Ureter (tissue), 1 donor: Measurements from ENCODE around the gene TMEM219. TPM values are rescaled to one million over a fixed set of nuclear protein-coding genes. Genes with fewer than 3 reads are reported as not detected.
"Not testable (repeated sequence)": the region's sequence is repeated elsewhere in the genome, so short reads cannot be mapped to it uniquely, and the experiment has no call there.

Source experiments
- DNase-seq: peaks from one replicate; pipeline ENCODE4 v3.0.0-alpha.2; 2020; ENCODE audit warnings: low spot score
- total RNA-seq: library from RNA; stranded (reverse); gene quantifications from one replicate; pipeline ENCODE4 v1.2.4, GENCODE V29; 2023
- donor health status: DM: yes; HTN: yes; CAD: no.

TMEM219 gene
- total RNA-seq, 1 donor from 2014 or later: 131 TPM

DNA sequence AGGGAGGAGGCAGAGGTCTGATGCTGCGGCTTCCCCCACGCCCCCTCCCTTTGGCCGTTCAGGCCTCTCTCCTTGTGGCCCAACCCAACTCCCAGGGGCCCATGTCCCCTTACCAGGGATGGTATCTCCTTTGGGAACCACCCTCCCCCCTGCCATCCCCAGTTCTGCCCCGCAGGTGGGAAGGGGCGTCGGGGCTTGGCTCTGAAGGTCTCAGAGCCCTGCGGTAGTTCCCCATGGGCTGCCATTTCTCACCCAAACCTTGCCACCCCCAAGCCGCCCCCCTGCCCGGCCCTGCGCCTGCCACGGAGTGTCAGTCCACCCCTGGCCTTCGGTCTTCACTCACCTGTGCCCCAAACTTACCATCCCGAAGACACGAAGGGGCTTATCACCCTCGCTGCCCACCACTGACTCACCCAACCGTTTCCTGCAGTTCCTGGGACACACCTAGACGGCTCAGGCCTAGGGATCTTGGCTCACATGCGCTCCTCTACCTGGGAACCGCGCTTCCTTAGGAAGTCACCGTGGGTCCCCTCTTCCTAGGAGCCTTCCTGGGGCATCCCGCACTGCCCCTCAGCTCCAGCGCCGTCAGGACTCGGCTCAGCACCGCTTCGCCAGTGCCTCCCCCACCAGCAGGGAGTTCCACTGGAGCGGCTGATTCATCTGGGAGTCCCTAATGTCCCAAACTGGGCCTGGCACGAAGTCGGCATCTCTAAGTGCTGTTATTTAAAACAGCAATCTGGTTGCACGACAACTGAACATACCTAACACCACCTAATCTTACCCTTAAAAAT lies 50.0 kb downstream of the TMEM219 start:
- no peak for DNase-seq

DNA sequence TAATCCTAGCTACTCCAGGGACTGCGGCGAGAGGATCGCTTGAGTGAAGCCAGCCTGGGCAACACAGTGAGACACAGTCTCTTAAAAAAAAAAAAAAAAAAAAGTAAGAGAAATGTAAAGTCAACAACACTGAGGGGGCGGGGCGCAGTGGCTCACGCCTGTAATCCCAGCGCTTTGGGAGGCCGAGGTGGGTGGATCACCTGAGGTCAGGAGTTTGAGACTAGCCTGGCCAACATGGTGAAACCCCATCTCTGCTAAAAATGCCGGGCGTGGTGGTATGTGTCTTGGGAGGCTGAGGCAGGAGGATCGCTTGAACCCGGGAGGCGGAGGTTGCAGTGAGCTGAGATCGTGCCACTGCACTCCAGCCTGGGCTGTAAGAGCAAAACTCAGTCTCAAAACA lies 50.7 kb downstream of the TMEM219 start:
- DNase-seq: not testable (repeated sequence)

DNA sequence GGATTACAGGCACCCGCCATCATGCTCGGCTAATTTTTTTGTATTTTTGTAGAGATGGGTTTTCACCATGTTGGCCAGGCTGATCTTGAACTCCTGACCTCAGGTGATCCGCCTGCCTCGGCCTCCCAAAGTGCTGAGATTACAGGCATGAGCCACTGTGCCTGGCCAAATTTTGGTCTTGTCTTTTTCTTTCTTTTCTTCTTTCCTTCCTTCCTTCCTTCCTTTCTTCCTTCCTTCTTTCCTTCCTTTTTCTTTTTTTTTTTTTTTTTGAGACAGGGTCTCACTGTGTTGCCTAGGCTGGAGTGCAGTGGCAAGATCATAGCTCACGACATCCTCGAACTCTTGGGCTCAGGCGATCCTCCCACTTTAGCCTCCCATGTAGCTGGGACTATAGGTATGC lies 53.6 kb downstream of the TMEM219 start:
- not testable (repeated sequence) for DNase-seq

DNA sequence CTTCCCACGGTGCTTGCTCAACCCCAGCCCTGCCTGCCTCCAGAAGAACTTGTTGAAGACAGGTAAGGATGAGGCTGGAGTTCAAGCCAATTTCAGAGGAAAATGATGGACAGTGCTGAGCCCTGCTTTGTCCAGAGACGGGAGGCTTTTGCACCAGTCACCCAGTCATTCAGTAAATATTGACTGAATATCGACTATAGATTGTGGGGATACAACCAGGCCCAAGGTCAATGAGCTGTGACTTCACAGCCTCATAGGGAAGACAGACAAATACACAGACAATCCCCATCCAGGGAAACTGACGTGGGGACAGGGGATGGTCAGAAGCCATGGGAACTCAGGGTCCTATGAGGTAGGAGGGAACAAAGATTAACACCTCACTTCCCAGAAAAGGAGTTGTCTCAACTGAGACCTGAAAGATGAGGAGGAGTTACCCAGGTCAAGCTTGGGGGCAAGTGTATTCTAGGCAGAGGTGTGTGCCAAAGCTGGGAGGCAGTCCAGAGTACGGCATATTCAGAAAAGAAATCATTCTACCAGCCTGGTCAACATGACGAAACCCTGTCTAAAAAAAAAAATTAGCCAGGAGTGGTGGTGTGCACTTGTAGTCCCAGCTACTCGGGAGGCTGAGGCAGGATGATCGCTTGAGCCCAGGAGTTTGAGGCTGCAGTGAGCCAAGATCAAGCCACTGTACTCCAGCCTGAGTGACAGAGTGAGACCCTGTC lies 54.8 kb downstream of the TMEM219 start:
- DNase-seq: no peak

DNA sequence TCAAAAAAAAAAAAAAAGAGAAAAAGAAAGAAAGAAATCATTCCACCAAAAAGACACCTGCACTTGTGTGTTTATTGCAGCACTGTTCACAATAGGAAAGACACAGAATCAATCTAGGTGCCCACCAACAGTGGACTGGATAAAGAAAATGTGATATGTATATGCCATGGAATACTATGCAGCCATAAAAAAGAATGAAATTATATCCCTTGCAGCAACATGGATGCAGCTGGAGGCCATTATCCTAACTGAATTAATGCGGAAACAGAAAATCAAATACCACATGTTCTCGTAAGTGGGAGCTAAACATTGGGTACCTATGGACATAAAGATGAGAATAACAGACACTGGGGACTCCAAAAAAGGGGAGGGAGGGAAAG lies 55.4 kb downstream of the TMEM219 start:
- no peak for DNase-seq

DNA sequence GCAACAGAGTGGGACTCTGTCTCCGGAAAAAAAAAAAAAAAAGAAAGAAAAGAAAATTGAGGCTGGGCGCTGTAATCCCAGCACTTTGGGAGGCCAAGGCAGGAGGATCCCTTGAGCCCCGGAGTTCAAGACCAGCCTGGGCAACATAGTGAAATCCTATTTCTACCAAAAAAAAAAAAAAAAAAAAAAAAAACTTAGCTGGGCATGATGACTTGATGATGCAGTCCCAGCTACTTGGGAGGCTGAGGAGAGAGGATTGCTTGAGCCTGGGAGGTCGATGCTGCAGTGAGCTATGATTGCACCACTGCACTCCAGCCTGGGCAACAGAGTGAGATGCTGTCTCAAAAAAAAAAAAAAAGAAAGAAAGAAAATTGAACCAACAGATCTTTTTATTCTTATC lies 56.1 kb downstream of the TMEM219 start:
- DNase-seq: not testable (repeated sequence)

DNA sequence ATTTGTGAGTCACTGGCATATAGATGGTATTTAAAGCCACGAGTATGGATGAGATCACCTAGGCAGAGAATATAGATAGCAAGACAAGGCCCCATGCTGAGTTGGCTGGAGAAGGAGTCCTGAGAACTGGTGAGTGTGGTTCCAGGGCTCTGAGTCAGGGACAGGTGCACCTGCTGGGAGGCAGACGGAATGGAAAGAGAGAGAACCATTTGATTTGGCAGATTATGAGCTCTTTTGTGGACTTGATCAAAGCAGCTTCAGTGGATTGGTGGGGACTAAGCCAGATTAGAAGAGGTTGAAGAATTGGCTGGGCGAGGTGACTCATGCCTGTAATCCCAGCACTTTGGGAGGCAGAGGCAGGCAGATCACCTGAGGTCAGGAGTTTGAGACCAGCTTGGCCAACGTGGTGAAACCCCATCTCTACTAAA lies 56.9 kb downstream of the TMEM219 start:
- DNase-seq: no peak

Other genes starting within 250 kb of the TMEM219 start
- 1.6 TPM for gene C16orf54, start 216.1 kb upstream of the TMEM219 start, total RNA-seq
- gene ZG16, start 183.8 kb upstream of the TMEM219 start, total RNA-seq: not detected
- 34.3 TPM for gene KIF22, start 171.3 kb upstream of the TMEM219 start, total RNA-seq
- gene MAZ, start 155.6 kb upstream of the TMEM219 start, total RNA-seq: 143 TPM
- gene PRRT2, start 149.9 kb upstream of the TMEM219 start, total RNA-seq: 10.6 TPM
- 20.7 TPM for gene PAGR1, start 145.9 kb upstream of the TMEM219 start, total RNA-seq
- gene MVP, start 141.6 kb upstream of the TMEM219 start, total RNA-seq: 158 TPM
- gene CDIPT, start 98.9 kb upstream of the TMEM219 start, total RNA-seq: 71.4 TPM
- 7.5 TPM for gene SEZ6L2, start 62.5 kb upstream of the TMEM219 start, total RNA-seq
- gene ASPHD1, start 61.6 kb upstream of the TMEM219 start, total RNA-seq: 1.2 TPM
- 33.6 TPM for gene KCTD13, start 35.9 kb upstream of the TMEM219 start, total RNA-seq
- 45.1 TPM for gene TAOK2, start 11.8 kb downstream of the TMEM219 start, total RNA-seq
- gene HIRIP3, start 33.5 kb downstream of the TMEM219 start, total RNA-seq: 11.2 TPM
- gene INO80E, start 34.2 kb downstream of the TMEM219 start, total RNA-seq: 88.5 TPM
- gene DOC2A, start 48.9 kb downstream of the TMEM219 start, total RNA-seq: 3.1 TPM
- gene C16orf92, start 61.1 kb downstream of the TMEM219 start, total RNA-seq: not detected
- gene TLCD3B, start 69.2 kb downstream of the TMEM219 start, total RNA-seq: not detected
- 1,279 TPM for gene ALDOA, start 103.7 kb downstream of the TMEM219 start, total RNA-seq
- 88.9 TPM for gene PPP4C, start 113.9 kb downstream of the TMEM219 start, total RNA-seq
- 8.9 TPM for gene TBX6, start 129.8 kb downstream of the TMEM219 start, total RNA-seq
- 31.0 TPM for gene YPEL3, start 134.1 kb downstream of the TMEM219 start, total RNA-seq
- gene GDPD3, start 151.5 kb downstream of the TMEM219 start, total RNA-seq: 53.1 TPM
- gene MAPK3, start 161.1 kb downstream of the TMEM219 start, total RNA-seq: 96.4 TPM
- gene CORO1A, start 221.5 kb downstream of the TMEM219 start, total RNA-seq: 24.2 TPM
- 82.9 TPM for gene BOLA2B, start 231.6 kb downstream of the TMEM219 start, total RNA-seq
- 36.4 TPM for gene SLX1A, start 231.8 kb downstream of the TMEM219 start, total RNA-seq
- gene SULT1A3, start 237.2 kb downstream of the TMEM219 start, total RNA-seq: 28.3 TPM